ENCODE results near the gene ENTPD8. TPM values are rescaled to one million over a fixed set of nuclear protein-coding genes. Genes with fewer than 3 reads are reported as not detected.

Gene ENTPD8
- total and polyA plus RNA-seq, 2 donors (not counting 3 experiments of a cell fraction or from before 2014, with no cell fraction given): 0.44 to 0.51 TPM

DNA sequence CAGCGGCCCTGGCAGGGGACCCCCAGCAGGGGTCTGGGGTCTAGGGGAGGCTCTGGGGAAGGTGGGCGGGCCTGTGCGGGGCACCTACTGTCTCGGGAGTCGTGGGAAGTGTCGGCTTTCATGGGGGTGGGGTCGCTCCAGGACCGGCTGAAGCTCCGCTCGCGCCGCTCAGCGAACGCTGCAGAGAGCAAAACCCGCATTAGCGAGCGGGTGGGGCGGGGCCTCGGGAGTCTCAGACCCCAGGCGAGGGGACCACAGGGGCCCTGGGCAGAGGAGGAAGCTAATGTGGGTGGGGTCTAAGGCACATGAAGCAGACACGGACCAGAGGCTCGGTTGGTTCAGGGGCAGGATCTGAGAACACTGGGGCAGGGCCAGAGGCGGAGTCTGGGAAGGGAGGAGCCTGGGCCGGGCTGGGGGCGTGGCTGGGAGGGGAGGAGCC, 12.5 kb upstream of the ENTPD8 start:
- H3K79me2 ChIP-seq (ENCODE audit: control insufficient read depth, insufficient read depth, low read length): peaks cover 9% of the 10 kb centered on the region
- dilution Hi-C loops (cut with MboI; ENCODE audit: extremely low pct_ligation_motif_present, low sequenced_read_pairs) (no loop called here), intact Hi-C loops (cut with micrococcal nuclease) (no loop called here)
- no peak overlapping the region for H3K9ac ChIP-seq (replicated peaks; ENCODE audit: extremely low read depth, insufficient read depth, low read length)
- no peaks in the 10 kb centered on the region for H3K9me1 ChIP-seq (replicated peaks; ENCODE audit: control insufficient read depth, extremely low read depth, insufficient read depth, low read length)
- no peaks in the 10 kb centered on the region for H3K9me3 ChIP-seq (replicated peaks; ENCODE audit: control insufficient read depth, insufficient read depth, low read length)
- ChIA-PET CTCF (interaction anchor here (0.6 to 2.0 kb wide), 5 partner anchors 10 to 217 kb away, joined by 3 to 4 read pairs (median 3); partner anchors contain the start of genes EXD3 and NOXA1), POLR2A (no interaction called here)
- BruUV-seq (replicated peaks): no TSS peak
- H3K27me3 ChIP-seq (ENCODE audit: control insufficient read depth in 2 of 2, insufficient read depth in 2 of 2, low read length in 2 of 2): no peaks in the 10 kb centered on the region
- no peaks in the 10 kb centered on the region for H4K20me1 ChIP-seq (replicated peaks; ENCODE audit: control insufficient read depth, extremely low read depth, insufficient read depth, low read length)
- peak overlapping the region; percentile 73 for H3K4me2 ChIP-seq (ENCODE audit: insufficient read depth, low read length)
- no peak overlapping the region for H3K27ac ChIP-seq (ENCODE audit: insufficient read depth, low read depth, low read length)
- peak; percentile 78 for DNase-seq (ENCODE audit: low read depth, low spot score)
- TF ChIP-seq, protein P1, sequence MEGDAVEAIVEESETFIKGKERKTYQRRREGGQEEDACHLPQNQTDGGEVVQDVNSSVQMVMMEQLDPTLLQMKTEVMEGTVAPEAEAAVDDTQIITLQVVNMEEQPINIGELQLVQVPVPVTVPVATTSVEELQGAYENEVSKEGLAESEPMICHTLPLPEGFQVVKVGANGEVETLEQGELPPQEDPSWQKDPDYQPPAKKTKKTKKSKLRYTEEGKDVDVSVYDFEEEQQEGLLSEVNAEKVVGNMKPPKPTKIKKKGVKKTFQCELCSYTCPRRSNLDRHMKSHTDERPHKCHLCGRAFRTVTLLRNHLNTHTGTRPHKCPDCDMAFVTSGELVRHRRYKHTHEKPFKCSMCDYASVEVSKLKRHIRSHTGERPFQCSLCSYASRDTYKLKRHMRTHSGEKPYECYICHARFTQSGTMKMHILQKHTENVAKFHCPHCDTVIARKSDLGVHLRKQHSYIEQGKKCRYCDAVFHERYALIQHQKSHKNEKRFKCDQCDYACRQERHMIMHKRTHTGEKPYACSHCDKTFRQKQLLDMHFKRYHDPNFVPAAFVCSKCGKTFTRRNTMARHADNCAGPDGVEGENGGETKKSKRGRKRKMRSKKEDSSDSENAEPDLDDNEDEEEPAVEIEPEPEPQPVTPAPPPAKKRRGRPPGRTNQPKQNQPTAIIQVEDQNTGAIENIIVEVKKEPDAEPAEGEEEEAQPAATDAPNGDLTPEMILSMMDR (IDR thresholded peaks at IDR 0.05; ENCODE audit: extremely low read depth in 1 of 2, insufficient read depth in 1 of 2, low read depth in 1 of 2, low read length in 2 of 2): no peak
- no peak for TF ChIP-seq FOS (IDR thresholded peaks at IDR 0.05; ENCODE audit: borderline replicate concordance, insufficient read depth, low read length)
- TF ChIP-seq POLR2AphosphoS5 (IDR thresholded peaks at IDR 0.05; ENCODE audit: insufficient read depth, low read depth, low read length): no peak
- peak; percentile 28 for TF ChIP-seq POLR2A (IDR thresholded peaks at IDR 0.05; ENCODE audit: low read depth, low read length)
- TF ChIP-seq MYC (IDR thresholded peaks at IDR 0.05; ENCODE audit: low read depth, low read length): no peak
- no peak for TF ChIP-seq GATA2 (IDR thresholded peaks at IDR 0.05; ENCODE audit: insufficient read depth, insufficient read length, low read depth, low read length)
- no peak for TF ChIP-seq EZH2 (IDR thresholded peaks at IDR 0.05; ENCODE audit: borderline replicate concordance, low read depth, low read length, severe bottlenecking)
- peak; percentile 83 for FAIRE-seq
- H3K36me3 ChIP-seq (ENCODE audit: control insufficient read depth in 2 of 2, extremely low read depth in 1 of 2, insufficient read depth in 2 of 2, low read length in 2 of 2): peaks cover 7 to 11% of the 10 kb centered on the region in 2 experiments
- peaks cover 11% of the 10 kb centered on the region for H3K4me1 ChIP-seq (ENCODE audit: control insufficient read depth, extremely low read depth, insufficient read depth, low read length)
- peak overlapping the region; percentile 72 for H2AFZ ChIP-seq (ENCODE audit: low read depth, low read length)
- peak overlapping the region in 2 of 3 experiments; percentile 38 to 41 for H3K4me3 ChIP-seq (replicated peaks in 1 of 3; ENCODE audit: insufficient read depth in 1 of 3, low read depth in 1 of 3, low read length in 3 of 3)

Measured in endothelial cell of umbilical vein (primary cell).